ENCODE results near the gene ANXA6. TPM values are rescaled to one million over a fixed set of nuclear protein-coding genes. Genes with fewer than 3 reads are reported as not detected.

The ANXA6 gene
- total RNA-seq, 2 experiments from 2014 or later = 518 to 538 TPM

- Mint-ChIP-seq H3K4me3 (no peak overlapping the region), H3K27me3 (no peaks in the 10 kb centered on the region), H3K27ac (peak overlapping the region; percentile 65), H3K9me3 (no peaks in the 10 kb centered on the region), H3K4me1 (peaks cover 55% of the 10 kb centered on the region), H3K36me3 (peaks cover 47% of the 10 kb centered on the region)
- DNase-seq (no peak), ATAC-seq (ENCODE audit: low read depth) (no peak)
- POLR2A ChIA-PET = interaction anchor here (1.3 kb wide), 1 partner anchor 76 kb away, joined by 3 read pairs; no protein-coding TSS in a partner anchor
Measured at GRCh38 chr5:151127926-151128325, 29.7 kb downstream of the ANXA6 start.

GRCh38 chr5:151126199-151126645, 31.4 kb downstream of the ANXA6 start:
- ATAC-seq (ENCODE audit: low read depth) = peak; percentile 57
- Mint-ChIP-seq H3K4me3 (peak overlapping the region; percentile 30), H3K4me1 (peaks cover 41% of the 10 kb centered on the region), H3K9me3 (no peaks in the 10 kb centered on the region), H3K27ac (peak overlapping the region; percentile 92), H3K36me3 (peaks cover 44% of the 10 kb centered on the region), H3K27me3 (no peaks in the 10 kb centered on the region)
- POLR2A ChIA-PET = interaction anchor here (0.6 to 1.9 kb wide), 14 partner anchors 13 to 98 kb away, joined by 3 to 16 read pairs (median 4); partner anchors contain the start of genes ANXA6 and CCDC69
- peak; percentile 76 for DNase-seq

- Mint-ChIP-seq H3K9me3 (no peaks in the 10 kb centered on the region), H3K27ac (peak overlapping the region; percentile 92), H3K4me3 (peak overlapping the region; percentile 67), H3K4me1 (peaks cover 39% of the 10 kb centered on the region), H3K27me3 (no peaks in the 10 kb centered on the region), H3K36me3 (peaks cover 49% of the 10 kb centered on the region)
- POLR2A ChIA-PET = interaction anchor here (0.7 to 1.9 kb wide), 20 partner anchors 14 to 731 kb away, joined by 3 to 16 read pairs (median 4); partner anchors contain the start of gene ANXA6
- DNase-seq (no peak), ATAC-seq (ENCODE audit: low read depth) (peak; percentile 49)
Measured at GRCh38 chr5:151125421-151125820, 32.2 kb downstream of the ANXA6 start.

GRCh38 chr5:151123897-151124751, 33.5 kb downstream of the ANXA6 start:
- no peak for DNase-seq
- peaks cover 52% of the 10 kb centered on the region for H3K36me3 Mint-ChIP-seq
- peak overlapping the region; percentile 92 for H3K27ac Mint-ChIP-seq
- peak; percentile 27 for ATAC-seq (ENCODE audit: low read depth)
- H3K27me3 Mint-ChIP-seq = no peaks in the 10 kb centered on the region
- H3K4me3 Mint-ChIP-seq = peak overlapping the region; percentile 29
- POLR2A ChIA-PET = interaction anchor here (0.6 to 1.7 kb wide), 3 partner anchors 25 to 110 kb away, joined by 3 to 4 read pairs (median 3); no protein-coding TSS in a partner anchor
- H3K9me3 Mint-ChIP-seq = no peaks in the 10 kb centered on the region
- peaks cover 39% of the 10 kb centered on the region for H3K4me1 Mint-ChIP-seq

GRCh38 chr5:151122828-151123227, 34.8 kb downstream of the ANXA6 start:
- Mint-ChIP-seq H3K36me3 (peaks cover 44% of the 10 kb centered on the region), H3K27ac (no peak overlapping the region), H3K9me3 (no peaks in the 10 kb centered on the region), H3K27me3 (no peaks in the 10 kb centered on the region), H3K4me3 (no peak overlapping the region), H3K4me1 (peaks cover 34% of the 10 kb centered on the region)
- no peak for ATAC-seq (ENCODE audit: low read depth)
- POLR2A ChIA-PET = interaction anchor here (1.3 to 1.7 kb wide), 2 partner anchors 28 to 35 kb away, joined by 3 to 4 read pairs; partner anchors contain the start of gene ANXA6
- DNase-seq = no peak

- Mint-ChIP-seq H3K27ac (peak overlapping the region; percentile 12), H3K36me3 (peaks cover 46% of the 10 kb centered on the region), H3K9me3 (no peaks in the 10 kb centered on the region), H3K27me3 (no peaks in the 10 kb centered on the region), H3K4me1 (peaks cover 30% of the 10 kb centered on the region), H3K4me3 (no peak overlapping the region)
- DNase-seq = no peak
- ATAC-seq (ENCODE audit: low read depth) = no peak
- POLR2A ChIA-PET = interaction anchor here (1.3 kb wide), 1 partner anchor 36 kb away, joined by 3 read pairs; the partner anchor contains the start of gene ANXA6
Measured at GRCh38 chr5:151121665-151122064, 35.9 kb downstream of the ANXA6 start.

GRCh38 chr5:151121095-151121494, 36.5 kb downstream of the ANXA6 start:
- Mint-ChIP-seq H3K4me3 (no peak overlapping the region), H3K27ac (peak overlapping the region; percentile 55), H3K27me3 (no peaks in the 10 kb centered on the region), H3K36me3 (peaks cover 42% of the 10 kb centered on the region), H3K9me3 (no peaks in the 10 kb centered on the region), H3K4me1 (peaks cover 25% of the 10 kb centered on the region)
- ATAC-seq (ENCODE audit: low read depth) = no peak
- DNase-seq = no peak
- POLR2A ChIA-PET = no interaction called here

GRCh38 chr5:151118913-151119575, 38.5 kb downstream of the ANXA6 start:
- no peak for DNase-seq
- Mint-ChIP-seq H3K9me3 (no peaks in the 10 kb centered on the region), H3K36me3 (peaks cover 32% of the 10 kb centered on the region), H3K4me1 (peaks cover 12% of the 10 kb centered on the region), H3K27ac (peak overlapping the region; percentile 39), H3K27me3 (no peaks in the 10 kb centered on the region), H3K4me3 (no peak overlapping the region)
- POLR2A ChIA-PET = no interaction called here
- ATAC-seq (ENCODE audit: low read depth) = no peak

GRCh38 chr5:151115272-151115905, 42.2 kb downstream of the ANXA6 start:
- Mint-ChIP-seq H3K27ac (no peak overlapping the region), H3K4me1 (peaks cover 8% of the 10 kb centered on the region)
- POLR2A ChIA-PET = interaction anchor here (0.6 to 1.3 kb wide), 2 partner anchors 35 to 62 kb away, joined by 3 to 4 read pairs; no protein-coding TSS in a partner anchor

GRCh38 chr5:151113651-151114050, 43.9 kb downstream of the ANXA6 start:
- H3K9me3 Mint-ChIP-seq = no peaks in the 10 kb centered on the region
- no peak for DNase-seq
- no peak for ATAC-seq (ENCODE audit: low read depth)
- H3K4me3 Mint-ChIP-seq = no peak overlapping the region
- H3K4me1 Mint-ChIP-seq = peaks cover 8% of the 10 kb centered on the region
- peaks cover 23% of the 10 kb centered on the region for H3K36me3 Mint-ChIP-seq
- POLR2A ChIA-PET = interaction anchor here (1.0 kb wide), 1 partner anchor 16 kb away, joined by 3 read pairs; no protein-coding TSS in a partner anchor
- H3K27me3 Mint-ChIP-seq = no peaks in the 10 kb centered on the region
- H3K27ac Mint-ChIP-seq = no peak overlapping the region

More at GRCh38 chr5:151115272-151115905, 42.2 kb downstream of the ANXA6 start:
- H3K4me3 Mint-ChIP-seq = no peak overlapping the region
- DNase-seq = peak; percentile 77
- peak; percentile 68 for ATAC-seq (ENCODE audit: low read depth)
- H3K36me3 Mint-ChIP-seq = peaks cover 23% of the 10 kb centered on the region
- no peaks in the 10 kb centered on the region for H3K27me3 Mint-ChIP-seq
- H3K9me3 Mint-ChIP-seq = no peaks in the 10 kb centered on the region

GRCh38 chr5:151110992-151111391, 46.6 kb downstream of the ANXA6 start:
- Mint-ChIP-seq H3K4me1 (peaks cover 2% of the 10 kb centered on the region), H3K9me3 (no peaks in the 10 kb centered on the region), H3K4me3 (no peak overlapping the region), H3K27ac (no peak overlapping the region), H3K36me3 (peaks cover 34% of the 10 kb centered on the region), H3K27me3 (no peaks in the 10 kb centered on the region)
- POLR2A ChIA-PET = no interaction called here
- no peak for ATAC-seq (ENCODE audit: low read depth)
- no peak for DNase-seq

GRCh38 chr5:151110122-151110681, 47.4 kb downstream of the ANXA6 start:
- Mint-ChIP-seq H3K9me3 (no peaks in the 10 kb centered on the region), H3K27ac (no peak overlapping the region), H3K27me3 (no peaks in the 10 kb centered on the region), H3K36me3 (peaks cover 36% of the 10 kb centered on the region), H3K4me1 (no peaks in the 10 kb centered on the region), H3K4me3 (no peak overlapping the region)
- no peak for DNase-seq
- POLR2A ChIA-PET = no interaction called here
- no peak for ATAC-seq (ENCODE audit: low read depth)
